ENCODE data around the gene LRCH1.

The LRCH1 gene

GRCh38 chr13:46795321-46795720, 242.4 kb downstream of the LRCH1 start:
- no peak for DNase-seq (ENCODE audit: extremely low read depth in 1 of 2, low read depth in 1 of 2)

- DNase-seq (ENCODE audit: extremely low read depth in 1 of 2, low read depth in 1 of 2) = no peak
Observed at GRCh38 chr13:46796129-46796514, 243.2 kb downstream of the LRCH1 start.

- DNase-seq (ENCODE audit: extremely low read depth in 1 of 2, low read depth in 1 of 2) = peak; percentile 81 to 83
Observed at GRCh38 chr13:46796515-46797474, 243.8 kb downstream of the LRCH1 start, which contains the start of gene ESD. Gene ESD, minus strand, starts transcription at chr13:46797161. Its CDS starts 5,748 bp downstream, at chr13:46791413.

- no peak for DNase-seq (ENCODE audit: extremely low read depth in 1 of 2, low read depth in 1 of 2)
Observed at GRCh38 chr13:46797501-46798237, 244.7 kb downstream of the LRCH1 start.

- DNase-seq (ENCODE audit: extremely low read depth in 1 of 2, low read depth in 1 of 2) = no peak
Observed at GRCh38 chr13:46799139-46799538, 246.2 kb downstream of the LRCH1 start.

- DNase-seq (ENCODE audit: extremely low read depth in 1 of 2, low read depth in 1 of 2) = no peak
Observed at GRCh38 chr13:46801858-46802257, 248.9 kb downstream of the LRCH1 start.

All from activated CD8-positive, alpha-beta memory T cell treated with anti-CD3 and anti-CD28 coated beads for 1 hour (primary cell).